Measurements from ENCODE around the gene ARIH1. TPM values are rescaled to one million over a fixed set of nuclear protein-coding genes. Genes with fewer than 3 reads are reported as not detected.
A peak's percentile ranks its signal among the peaks of the same experiment; 100 is the strongest.
"Not testable (repeated sequence)": the region's sequence is repeated elsewhere in the genome, so short reads cannot be mapped to it uniquely, and the experiment has no call there.

Gene ARIH1
- 100 to 1,000 TPM; 118 to 131 TPM for total RNA-seq
- long read RNA-seq, full-length matches to known transcripts = 2 of 7 reads
- long read RNA-seq, partial matches to known transcripts = 4 of 7 reads
- long read RNA-seq, other reads (novel, unspliced or antisense) = 1 of 7 reads

GRCh38 chr15:72473614-72474465, at the start of gene ARIH1:
ARIH1 (plus strand) TSS chr15:72474330; CDS start chr15:72474640, 310 bp downstream.
- DNase-seq = peak; percentile 96 to 98
- ATAC-seq = peak; percentile 92
- intact Hi-C loops (cut with DNase I, micrococcal nuclease) = no loop called here

- intact Hi-C loops (cut with DNase I, micrococcal nuclease) = no loop called here
- DNase-seq = no peak
- no peak for ATAC-seq
These were observed 47.4 kb upstream of the ARIH1 start for GRCh38 chr15:72426753-72427152.

- intact Hi-C loops (cut with DNase I, micrococcal nuclease) = no loop called here
- ATAC-seq (no peak), DNase-seq (no peak)
These were observed 36.3 kb upstream of the ARIH1 start for GRCh38 chr15:72437650-72438316.

- DNase-seq; intact Hi-C loops (cut with DNase I, micrococcal nuclease); ATAC-seq: not testable (repeated sequence)
These were observed 31.3 kb upstream of the ARIH1 start for GRCh38 chr15:72442848-72443247.

GRCh38 chr15:72445426-72445825, 28.7 kb upstream of the ARIH1 start:
- ATAC-seq (no peak), DNase-seq (no peak)
- intact Hi-C loops (cut with DNase I, micrococcal nuclease) = no loop called here

- DNase-seq (no peak), ATAC-seq (no peak)
- intact Hi-C loops (cut with DNase I, micrococcal nuclease) = no loop called here
These were observed 23.3 kb upstream of the ARIH1 start for GRCh38 chr15:72450805-72451204.

- intact Hi-C loops (cut with DNase I, micrococcal nuclease) = no loop called here
- ATAC-seq (no peak), DNase-seq (no peak)
These were observed 22.9 kb upstream of the ARIH1 start for GRCh38 chr15:72451224-72451623.

GRCh38 chr15:72456684-72457083, 17.4 kb upstream of the ARIH1 start:
- intact Hi-C loops (cut with DNase I, micrococcal nuclease) = no loop called here
- DNase-seq (no peak), ATAC-seq (no peak)

- DNase-seq (no peak), ATAC-seq (no peak)
- intact Hi-C loops (cut with DNase I, micrococcal nuclease) = loop anchor here in 1 of 2 donors (10.0 kb wide), 1 partner anchor 214 kb away; no protein-coding TSS in a partner anchor
These were observed 13.7 kb upstream of the ARIH1 start for GRCh38 chr15:72460402-72460801.

- ATAC-seq = no peak
- DNase-seq = no peak
- intact Hi-C loops (cut with DNase I, micrococcal nuclease) = loop anchor here in 1 of 2 donors (10.0 kb wide), 1 partner anchor 211 kb away; no protein-coding TSS in a partner anchor
These were observed 10.4 kb upstream of the ARIH1 start for GRCh38 chr15:72463702-72464101.

GRCh38 chr15:72464251-72464650, 9.9 kb upstream of the ARIH1 start:
- intact Hi-C loops (cut with DNase I, micrococcal nuclease) = loop anchor here in 1 of 2 donors (10.0 kb wide), 1 partner anchor 211 kb away; no protein-coding TSS in a partner anchor
- ATAC-seq = no peak

GRCh38 chr15:72468103-72468502, 6.0 kb upstream of the ARIH1 start:
- no peak for ATAC-seq

More at GRCh38 chr15:72464251-72464650, 9.9 kb upstream of the ARIH1 start:
- no peak for DNase-seq

GRCh38 chr15:72472992-72473610, 1.0 kb upstream of the ARIH1 start:
- intact Hi-C loops (cut with DNase I, micrococcal nuclease) = no loop called here
- no peak for ATAC-seq
- DNase-seq = no peak

More at GRCh38 chr15:72468103-72468502, 6.0 kb upstream of the ARIH1 start:
- intact Hi-C loops (cut with DNase I, micrococcal nuclease) = loop anchor here in 1 of 2 donors (10.0 kb wide), 1 partner anchor 207 kb away; no protein-coding TSS in a partner anchor
- DNase-seq = no peak

- ATAC-seq = peak; percentile 48
- DNase-seq = peak in 1 of 2 donors; percentile 31
- intact Hi-C loops (cut with DNase I, micrococcal nuclease) = no loop called here
These were observed 359 bp downstream of the ARIH1 start for GRCh38 chr15:72474466-72474911.

GRCh38 chr15:72474912-72475628, 940 bp downstream of the ARIH1 start:
- peak; percentile 58 for ATAC-seq
- intact Hi-C loops (cut with DNase I, micrococcal nuclease) = no loop called here
- peak; percentile 80 to 87 for DNase-seq

GRCh38 chr15:72475674-72476073, 1.5 kb downstream of the ARIH1 start:
- intact Hi-C loops (cut with DNase I, micrococcal nuclease) = no loop called here
- ATAC-seq = no peak
- no peak for DNase-seq

- ATAC-seq; intact Hi-C loops (cut with DNase I, micrococcal nuclease); DNase-seq: not testable (repeated sequence)
These were observed 2.2 kb downstream of the ARIH1 start for GRCh38 chr15:72476330-72476729.

GRCh38 chr15:72481015-72481659, 7.0 kb downstream of the ARIH1 start:
- ATAC-seq = no peak
- no peak for DNase-seq
- intact Hi-C loops (cut with DNase I, micrococcal nuclease) = no loop called here
